H1 (cell line): ENCODE measurements around the gene MYH7B. TPM values are rescaled to one million over a fixed set of nuclear protein-coding genes. Genes with fewer than 3 reads are reported as not detected.

Experiments used
- CTCF ChIA-PET: fragments of 300-600 bp; sonication (Branson Sonifier 250); formaldehyde crosslinking; loops from one replicate; lab custom pipeline; 2021; ENCODE audit not compliant: partially characterized antibody; lab: Charles Lee
- POLR2A ChIA-PET: fragments of 300-600 bp; sonication (Branson Sonifier 250); formaldehyde crosslinking; loops from one replicate; lab custom pipeline; 2021; ENCODE audit warnings: inconsistent platforms; ENCODE audit not compliant: partially characterized antibody; lab: Charles Lee
- DNase-seq, 2 experiments: peaks; one replicate each; pipeline versions ENCODE4 v3.0.0 to v3.0.0-alpha.2; 2010 to 2022; ENCODE audit warnings: low spot score in 2 of 2, low read depth in 1 of 2, mixed read lengths in 1 of 2
- FAIRE-seq: peaks from 2 replicates; lab custom pipeline; 2011; peaks lifted over from hg19 to GRCh38; lab: Jason Lieb, UNC
- H2AFZ ChIP-seq: 2 replicates; pipeline ENCODE4 v1.8.1; 2012; ENCODE audit warnings: low read length, inconsistent platforms
- H2AK5ac ChIP-seq: 2 replicates; pipeline ENCODE4 v1.6.1; 2013; ENCODE audit warnings: low read depth, low read length
- H2BK120ac ChIP-seq: replicated peaks from 2 replicates; pipeline ENCODE3; 2013; ENCODE audit warnings: low read depth, low read length, inconsistent platforms
- H2BK12ac ChIP-seq: 2 replicates; pipeline ENCODE4 v1.6.1; 2013; ENCODE audit warnings: low read depth, low read length
- H2BK15ac ChIP-seq: 2 replicates; pipeline ENCODE4 v1.6.1; 2013; ENCODE audit warnings: low read length
- H2BK20ac ChIP-seq: 2 replicates; pipeline ENCODE4 v1.6.1; 2013; ENCODE audit warnings: low read length
- H2BK5ac ChIP-seq: 2 replicates; pipeline ENCODE4 v1.6.1; 2013; ENCODE audit warnings: low read depth, low read length
- H3K14ac ChIP-seq: 2 replicates; pipeline ENCODE4 v1.6.1; 2013; ENCODE audit warnings: inconsistent platforms; ENCODE audit not compliant: insufficient read length
- H3K18ac ChIP-seq: 2 replicates; pipeline ENCODE4 v1.6.1; 2013; ENCODE audit warnings: low read length; ENCODE audit errors: extremely low read depth
- H3K23ac ChIP-seq: 2 replicates; pipeline ENCODE4 v1.6.1; 2013; ENCODE audit warnings: inconsistent platforms; ENCODE audit not compliant: insufficient read length
- H3K23me2 ChIP-seq: 2 replicates; pipeline ENCODE4 v1.6.1; 2013; ENCODE audit warnings: low read depth, low read length
- H3K27ac ChIP-seq: 2 replicates; pipeline ENCODE4 v1.6.1; 2011; ENCODE audit warnings: low read depth, low read length, inconsistent platforms
- H3K27me3 ChIP-seq, 4 experiments: replicated peaks in 1 of 4; 1 replicate in 1 of 4; 2 replicates in 3 of 4; pipeline versions ENCODE4 v1.6.1 to v1.8.1; 2011 to 2013; ENCODE audit warnings: low read length in 3 of 4, mild to moderate bottlenecking in 3 of 4, inconsistent platforms in 2 of 4, mixed read lengths in 2 of 4, moderate library complexity in 1 of 4; ENCODE audit not compliant: control insufficient read depth in 3 of 4, insufficient read depth in 3 of 4; ENCODE audit errors: extremely low read depth in 1 of 4
- H3K36me3 ChIP-seq, 4 experiments: 2 replicates each; pipeline versions ENCODE4 v1.6.1 to v1.8.1; 2011 to 2013; ENCODE audit warnings: mild to moderate bottlenecking in 4 of 4, low read length in 3 of 4, moderate library complexity in 2 of 4, control low read depth in 1 of 4, inconsistent platforms in 1 of 4; ENCODE audit not compliant: insufficient read depth in 4 of 4, control insufficient read depth in 2 of 4
- H3K4ac ChIP-seq: replicated peaks from 2 replicates; pipeline ENCODE3; 2013; ENCODE audit warnings: low read length, low read depth, mixed read lengths, inconsistent platforms; ENCODE audit not compliant: insufficient read length
- H3K4me1 ChIP-seq, 4 experiments: replicated peaks in 1 of 4; 1 replicate in 1 of 4; 2 replicates in 3 of 4; pipeline versions ENCODE4 v1.6.1 to v1.8.1; 2011 to 2013; ENCODE audit warnings: low read length in 3 of 4, inconsistent platforms in 2 of 4, mixed read lengths in 1 of 4; ENCODE audit not compliant: insufficient read depth in 4 of 4, control insufficient read depth in 3 of 4
- H3K4me2 ChIP-seq, 2 experiments: 2 replicates each; pipeline versions ENCODE4 v1.6.1 to v1.8.1; 2011 to 2013; ENCODE audit warnings: low read depth in 2 of 2, low read length in 2 of 2, control low read depth in 1 of 2, inconsistent platforms in 1 of 2, mild to moderate bottlenecking in 1 of 2; ENCODE audit not compliant: insufficient read depth in 1 of 2
- H3K4me3 ChIP-seq, 4 experiments: fragments of 200-600, 300-600 bp in 1 of 4; sonication (generic), shearing (Covaris generic), sonication (Bioruptor Twin) in 1 of 4; 2 replicates each; pipeline versions ENCODE4 v1.5.1 to v1.8.1; 2011 to 2016; ENCODE audit warnings: low read length in 4 of 4, low read depth in 3 of 4, control low read depth in 2 of 4, inconsistent platforms in 2 of 4, mild to moderate bottlenecking in 2 of 4, mixed read lengths in 1 of 4, moderate library complexity in 1 of 4; ENCODE audit not compliant: insufficient read depth in 2 of 4; ENCODE audit errors: extremely low read depth in 1 of 4
- H3K56ac ChIP-seq: replicated peaks from 2 replicates; pipeline ENCODE3; 2013; ENCODE audit warnings: low read depth, mild to moderate bottlenecking, mixed read lengths, low read length, inconsistent platforms; ENCODE audit not compliant: insufficient read length
- H3K79me1 ChIP-seq: 2 replicates; pipeline ENCODE4 v1.6.1; 2013; ENCODE audit warnings: low read depth, low read length, control low read depth
- H3K79me2 ChIP-seq, 2 experiments: 2 replicates each; pipeline versions ENCODE4 v1.6.1 to v1.8.1; 2012 to 2013; ENCODE audit warnings: low read length in 2 of 2, mild to moderate bottlenecking in 2 of 2, inconsistent platforms in 1 of 2; ENCODE audit not compliant: insufficient read depth in 2 of 2, control insufficient read depth in 1 of 2
- H3K9ac ChIP-seq, 4 experiments: replicated peaks in 1 of 4; 1 replicate in 1 of 4; 2 replicates in 3 of 4; pipeline versions ENCODE4 v1.6.1 to v1.8.1; 2011 to 2013; ENCODE audit warnings: low read depth in 3 of 4, low read length in 3 of 4, control low read depth in 2 of 4, mild to moderate bottlenecking in 2 of 4, moderate library complexity in 2 of 4, inconsistent platforms in 1 of 4; ENCODE audit errors: extremely low read depth in 1 of 4
- H3K9me3 ChIP-seq, 2 experiments: 2 replicates each; pipeline versions ENCODE4 v1.6.1 to v1.8.1; 2012 to 2013; ENCODE audit warnings: mild to moderate bottlenecking in 2 of 2, moderate library complexity in 2 of 2, control low read depth in 1 of 2, inconsistent platforms in 1 of 2, low read depth in 1 of 2, low read length in 1 of 2, mixed read lengths in 1 of 2; ENCODE audit not compliant: insufficient read depth in 2 of 2
- H4K20me1 ChIP-seq, 2 experiments: replicated peaks in 1 of 2; 2 replicates each; pipeline versions ENCODE3 to v1.8.1; 2011 to 2013; ENCODE audit warnings: inconsistent platforms in 2 of 2, low read length in 2 of 2, mild to moderate bottlenecking in 1 of 2; ENCODE audit not compliant: insufficient read depth in 2 of 2, control insufficient read depth in 1 of 2
- H4K5ac ChIP-seq: 2 replicates; pipeline ENCODE4 v1.6.1; 2013; ENCODE audit warnings: low read length, low read depth, mixed read lengths, inconsistent platforms; ENCODE audit not compliant: insufficient read length
- H4K8ac ChIP-seq: 2 replicates; pipeline ENCODE4 v1.8.0; 2013; ENCODE audit warnings: mild to moderate bottlenecking, moderate library complexity, low read length, inconsistent platforms; ENCODE audit not compliant: insufficient read depth; ENCODE audit errors: extremely low read depth
- H4K91ac ChIP-seq: replicated peaks from 2 replicates; pipeline ENCODE3; 2013; ENCODE audit warnings: low read length, mixed read lengths, inconsistent platforms; ENCODE audit not compliant: insufficient read length
- CBX8 ChIP-seq: fragments of 300-800, 300-1000 bp; sonication (generic); IDR thresholded peaks from 2 replicates; pipeline ENCODE4 v1.7.1; 2016; ENCODE audit warnings: low read depth, low read length, borderline replicate concordance
- JUN ChIP-seq: IDR thresholded peaks from 2 replicates; pipeline ENCODE4 v1.6.1; 2011; ENCODE audit warnings: low read depth, mild to moderate bottlenecking, improper control_type of control experiment, low read length
- WGBS, 2 experiments: shearing (Covaris generic) in 1 of 2; methylation state at CpG; one replicate each; pipeline versions ENCODE4 v1.1.6 to v1.1.7; 2013 to 2015; ENCODE audit warnings: low lambda C conversion rate in 2 of 2, mixed read lengths in 2 of 2, inconsistent platforms in 1 of 2, low coverage in 1 of 2, missing lambda C conversion rate in 1 of 2; ENCODE audit not compliant: insufficient replicate concordance in 2 of 2, insufficient coverage in 1 of 2, insufficient read length in 1 of 2; ENCODE audit errors: extremely low coverage in 1 of 2, missing lambda C conversion rate in 1 of 2; 5-methylcytosine and 5-hydroxymethylcytosine counted together
- polyA plus RNA-seq, 7 experiments: library from polyadenylated mRNA; depleted of rRNA in 3 of 7; stranded (reverse) in 5 of 7; unstranded in 2 of 7; fragments of >200 nt in 5 of 7; fragments of 200-250 nt in 2 of 7; gene quantifications; 1 replicate in 5 of 7; 2 replicates in 1 of 7; 4 replicates in 1 of 7; pipeline versions ENCODE4 v1.2.1 to v1.2.3, GENCODE V29; 2011 to 2013; ENCODE audit warnings: missing spikeins in 2 of 7, mixed read lengths in 2 of 7
- total RNA-seq: library from RNA; stranded (reverse); fragmentation: NEBNext Ultra II Directional; extraction: Animal tissue kit (Norgen Biotek cat#: 25700); gene quantifications from 2 replicates; pipeline ENCODE4 v1.2.1, GENCODE V29; 2021

Gene MYH7B
- total and polyA plus RNA-seq, 2 of the 8 experiments (the other 6 are each of a cell fraction or from before 2014, with no cell fraction given): 0.15 to 0.30 TPM

GRCh38 chr20:34923414-34923813, 32.3 kb upstream of the MYH7B start:
- Histone ChIP-seq H3K9me3 (peaks cover 2 to 4% of the 10 kb centered on the region in 2 experiments; a peak in 2 of 4 replicates), H3K27ac (no peak overlapping the region), H3K79me1 (no peaks in the 10 kb centered on the region; the same call in 1 of the 2 replicates), H3K18ac (no peak overlapping the region), H3K4me2 (no peak overlapping the region), H4K8ac (no peak overlapping the region), H4K91ac (no peak overlapping the region), H2AFZ (no peak overlapping the region), H3K56ac (no peak overlapping the region), H4K20me1 (peaks cover 0 to 4% of the 10 kb centered on the region in 2 experiments), H3K23ac (no peak overlapping the region), H3K4me1 (no peaks in the 10 kb centered on the region), H2AK5ac (no peak overlapping the region), H3K4ac (no peak overlapping the region), H2BK15ac (no peak overlapping the region), H2BK120ac (no peak overlapping the region), H2BK12ac (no peak overlapping the region), H3K4me3 (no peak overlapping the region)
- POLR2A ChIA-PET: no interaction called here
- FAIRE-seq: no peak
- no peak for TF ChIP-seq CBX8
- TF ChIP-seq JUN: no peak
- TF ChIP-seq, all 59 proteins: peak for 0
- no peak overlapping the region for H3K9ac ChIP-seq
- CTCF ChIA-PET: interaction anchor here (1.3 kb wide), 1 partner anchor 48 kb away, joined by 3 read pairs; no protein-coding TSS in a partner anchor
- no peak overlapping the region for H3K14ac ChIP-seq
- WGBS, 2 experiments: 90% methylated on average over 2 of the region's 2 CpGs; no CpG with 5 or more reads in 1 of the 2 experiments
- no peak for DNase-seq
- no peak overlapping the region for H2BK5ac ChIP-seq
- no peak overlapping the region for H4K5ac ChIP-seq
- H3K27me3 ChIP-seq: no peaks in the 10 kb centered on the region
- no peak overlapping the region for H2BK20ac ChIP-seq
- H3K79me2 ChIP-seq: no peaks in the 10 kb centered on the region
- no peaks in the 10 kb centered on the region; the same call in 1 of the 2 replicates for H3K23me2 ChIP-seq
- peaks cover 0 to 12% (median under 1%) of the 10 kb centered on the region in 4 experiments; a peak in 4 of 8 replicates for H3K36me3 ChIP-seq
